ENCODE results near the gene GJD2.

Gene GJD2

DNA sequence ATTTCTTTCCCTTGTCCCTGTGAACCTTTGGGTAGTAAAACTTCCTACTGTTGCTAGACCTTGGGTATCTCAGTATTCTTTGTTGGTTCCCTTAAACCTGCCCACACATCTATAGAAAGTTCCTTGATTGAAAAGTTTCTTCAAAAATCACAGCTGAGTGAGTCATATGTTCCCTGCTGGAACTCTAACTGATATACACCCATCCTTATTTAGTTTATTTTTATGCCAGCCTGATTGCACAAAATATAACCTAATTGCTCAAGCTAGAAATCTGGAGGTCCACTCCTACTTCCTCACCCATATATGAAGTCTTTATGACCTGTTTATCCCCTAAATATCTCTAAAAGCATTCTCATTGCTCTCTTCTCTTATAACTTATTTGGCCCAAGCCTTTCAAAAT, 13.7 kb upstream of the GJD2 start (continued):
- TF ChIP-seq, protein P1, sequence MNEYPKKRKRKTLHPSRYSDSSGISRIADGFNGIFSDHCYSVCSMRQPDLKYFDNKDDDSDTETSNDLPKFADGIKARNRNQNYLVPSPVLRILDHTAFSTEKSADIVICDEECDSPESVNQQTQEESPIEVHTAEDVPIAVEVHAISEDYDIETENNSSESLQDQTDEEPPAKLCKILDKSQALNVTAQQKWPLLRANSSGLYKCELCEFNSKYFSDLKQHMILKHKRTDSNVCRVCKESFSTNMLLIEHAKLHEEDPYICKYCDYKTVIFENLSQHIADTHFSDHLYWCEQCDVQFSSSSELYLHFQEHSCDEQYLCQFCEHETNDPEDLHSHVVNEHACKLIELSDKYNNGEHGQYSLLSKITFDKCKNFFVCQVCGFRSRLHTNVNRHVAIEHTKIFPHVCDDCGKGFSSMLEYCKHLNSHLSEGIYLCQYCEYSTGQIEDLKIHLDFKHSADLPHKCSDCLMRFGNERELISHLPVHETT (tag by site-specific recombination; IDR thresholded peaks at IDR 0.05): no peak
- no peak for TF ChIP-seq YY1 (tag by site-specific recombination; IDR thresholded peaks at IDR 0.05)
- no peak for TF ChIP-seq ZNF391 (tag by site-specific recombination; IDR thresholded peaks at IDR 0.05; ENCODE audit: borderline replicate concordance, low read depth)

DNA sequence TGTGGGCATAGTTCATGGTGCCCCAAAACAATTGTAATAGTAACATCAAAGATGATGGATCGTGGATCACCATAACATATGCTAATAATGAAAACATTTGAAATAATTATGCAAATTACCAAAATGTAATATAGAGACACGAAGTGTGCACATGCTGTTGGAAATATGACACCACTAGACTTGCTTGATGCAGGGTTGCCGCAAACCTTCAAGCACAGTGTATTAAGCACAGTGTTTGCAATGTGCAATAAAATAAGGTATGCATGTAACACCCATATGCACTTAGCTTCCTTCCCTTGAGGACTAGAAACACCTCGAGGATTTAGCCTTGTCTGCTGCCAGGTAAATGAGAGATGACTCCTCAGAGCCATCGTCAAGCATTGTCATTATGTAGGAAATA, 10.9 kb upstream of the GJD2 start:
- TF ChIP-seq ZNF202 (tag by site-specific recombination; IDR thresholded peaks at IDR 0.05; ENCODE audit: borderline replicate concordance): no peak
- TF ChIP-seq ZNF248 (tag by site-specific recombination; IDR thresholded peaks at IDR 0.05): no peak
- no peak for TF ChIP-seq EGR2 (tag by site-specific recombination; IDR thresholded peaks at IDR 0.05; ENCODE audit: low read depth)
- TF ChIP-seq KLF7 (tag by site-specific recombination; IDR thresholded peaks at IDR 0.05; ENCODE audit: borderline replicate concordance): no peak
- TF ChIP-seq ZNF175 (tag by site-specific recombination; IDR thresholded peaks at IDR 0.05): no peak
- H3K4me1 ChIP-seq (ENCODE audit: control insufficient read depth, insufficient read depth, low read length): no peaks in the 10 kb centered on the region

DNA sequence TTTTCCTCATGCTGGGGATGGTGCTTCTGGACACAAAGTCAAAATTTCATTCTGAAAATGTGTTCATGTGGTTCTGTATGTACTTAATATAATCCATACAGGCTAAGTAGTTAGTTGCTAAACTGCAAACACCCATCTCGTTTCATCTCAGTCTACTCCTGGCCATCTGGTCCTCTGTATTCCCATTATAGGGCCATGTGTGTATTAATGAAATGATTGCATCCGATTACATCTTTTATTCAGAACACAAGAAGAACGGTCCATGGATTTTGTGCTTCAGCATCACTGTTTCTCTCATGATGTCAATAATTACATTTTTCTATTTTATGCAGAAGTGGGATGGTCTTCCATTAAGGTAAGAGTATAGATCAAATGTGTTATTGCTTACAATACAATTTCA, 6.1 kb upstream of the GJD2 start:
- CTCF ChIA-PET: no interaction called here
- Histone ChIP-seq H3K36me3 (ENCODE audit: control insufficient read depth in 2 of 2, insufficient read depth in 1 of 2, low read length in 2 of 2) (no peaks in the 10 kb centered on the region), H3K27ac (ENCODE audit: extremely low read depth, low read depth, low read length) (no peak overlapping the region), H3K4me1 (ENCODE audit: control insufficient read depth, insufficient read depth, low read length) (no peaks in the 10 kb centered on the region), H3K9me3 (ENCODE audit: control insufficient read depth, insufficient read depth, low read depth, low read length) (no peaks in the 10 kb centered on the region), H3K4me3 (ENCODE audit: low read depth, low read length) (no peak overlapping the region)
- POLR2A ChIA-PET: no interaction called here
- TF ChIP-seq ZBTB7A (tag by site-specific recombination; IDR thresholded peaks at IDR 0.05; ENCODE audit: low read depth): no peak
- TF ChIP-seq ZNF792 (tag by site-specific recombination; IDR thresholded peaks at IDR 0.05): no peak
- TF ChIP-seq, protein P2, sequence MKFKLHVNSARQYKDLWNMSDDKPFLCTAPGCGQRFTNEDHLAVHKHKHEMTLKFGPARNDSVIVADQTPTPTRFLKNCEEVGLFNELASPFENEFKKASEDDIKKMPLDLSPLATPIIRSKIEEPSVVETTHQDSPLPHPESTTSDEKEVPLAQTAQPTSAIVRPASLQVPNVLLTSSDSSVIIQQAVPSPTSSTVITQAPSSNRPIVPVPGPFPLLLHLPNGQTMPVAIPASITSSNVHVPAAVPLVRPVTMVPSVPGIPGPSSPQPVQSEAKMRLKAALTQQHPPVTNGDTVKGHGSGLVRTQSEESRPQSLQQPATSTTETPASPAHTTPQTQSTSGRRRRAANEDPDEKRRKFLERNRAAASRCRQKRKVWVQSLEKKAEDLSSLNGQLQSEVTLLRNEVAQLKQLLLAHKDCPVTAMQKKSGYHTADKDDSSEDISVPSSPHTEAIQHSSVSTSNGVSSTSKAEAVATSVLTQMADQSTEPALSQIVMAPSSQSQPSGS (tag by site-specific recombination; IDR thresholded peaks at IDR 0.05; ENCODE audit: low read depth): no peak
- no peak for TF ChIP-seq ZNF391 (tag by site-specific recombination; IDR thresholded peaks at IDR 0.05; ENCODE audit: borderline replicate concordance, low read depth)
- TF ChIP-seq ZNF350 (tag by site-specific recombination; IDR thresholded peaks at IDR 0.05): no peak
- TF ChIP-seq, protein P1 (tag by site-specific recombination; IDR thresholded peaks at IDR 0.05): no peak
- TF ChIP-seq ZNF132 (tag by site-specific recombination; IDR thresholded peaks at IDR 0.05; ENCODE audit: borderline replicate concordance): no peak
- no peak for TF ChIP-seq ZNF266 (tag by site-specific recombination; IDR thresholded peaks at IDR 0.05; ENCODE audit: low read depth)
- TF ChIP-seq, protein P3, sequence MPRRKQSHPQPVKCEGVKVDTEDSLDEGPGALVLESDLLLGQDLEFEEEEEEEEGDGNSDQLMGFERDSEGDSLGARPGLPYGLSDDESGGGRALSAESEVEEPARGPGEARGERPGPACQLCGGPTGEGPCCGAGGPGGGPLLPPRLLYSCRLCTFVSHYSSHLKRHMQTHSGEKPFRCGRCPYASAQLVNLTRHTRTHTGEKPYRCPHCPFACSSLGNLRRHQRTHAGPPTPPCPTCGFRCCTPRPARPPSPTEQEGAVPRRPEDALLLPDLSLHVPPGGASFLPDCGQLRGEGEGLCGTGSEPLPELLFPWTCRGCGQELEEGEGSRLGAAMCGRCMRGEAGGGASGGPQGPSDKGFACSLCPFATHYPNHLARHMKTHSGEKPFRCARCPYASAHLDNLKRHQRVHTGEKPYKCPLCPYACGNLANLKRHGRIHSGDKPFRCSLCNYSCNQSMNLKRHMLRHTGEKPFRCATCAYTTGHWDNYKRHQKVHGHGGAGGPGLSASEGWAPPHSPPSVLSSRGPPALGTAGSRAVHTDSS (tag by site-specific recombination; IDR thresholded peaks at IDR 0.05): no peak
- TF ChIP-seq ZNF558 (tag by site-specific recombination; IDR thresholded peaks at IDR 0.05): no peak
- no peak for TF ChIP-seq ZNF843 (tag by site-specific recombination; IDR thresholded peaks at IDR 0.05)
- TF ChIP-seq ZNF624 (tag by site-specific recombination; IDR thresholded peaks at IDR 0.05): no peak
- TF ChIP-seq, protein P4, sequence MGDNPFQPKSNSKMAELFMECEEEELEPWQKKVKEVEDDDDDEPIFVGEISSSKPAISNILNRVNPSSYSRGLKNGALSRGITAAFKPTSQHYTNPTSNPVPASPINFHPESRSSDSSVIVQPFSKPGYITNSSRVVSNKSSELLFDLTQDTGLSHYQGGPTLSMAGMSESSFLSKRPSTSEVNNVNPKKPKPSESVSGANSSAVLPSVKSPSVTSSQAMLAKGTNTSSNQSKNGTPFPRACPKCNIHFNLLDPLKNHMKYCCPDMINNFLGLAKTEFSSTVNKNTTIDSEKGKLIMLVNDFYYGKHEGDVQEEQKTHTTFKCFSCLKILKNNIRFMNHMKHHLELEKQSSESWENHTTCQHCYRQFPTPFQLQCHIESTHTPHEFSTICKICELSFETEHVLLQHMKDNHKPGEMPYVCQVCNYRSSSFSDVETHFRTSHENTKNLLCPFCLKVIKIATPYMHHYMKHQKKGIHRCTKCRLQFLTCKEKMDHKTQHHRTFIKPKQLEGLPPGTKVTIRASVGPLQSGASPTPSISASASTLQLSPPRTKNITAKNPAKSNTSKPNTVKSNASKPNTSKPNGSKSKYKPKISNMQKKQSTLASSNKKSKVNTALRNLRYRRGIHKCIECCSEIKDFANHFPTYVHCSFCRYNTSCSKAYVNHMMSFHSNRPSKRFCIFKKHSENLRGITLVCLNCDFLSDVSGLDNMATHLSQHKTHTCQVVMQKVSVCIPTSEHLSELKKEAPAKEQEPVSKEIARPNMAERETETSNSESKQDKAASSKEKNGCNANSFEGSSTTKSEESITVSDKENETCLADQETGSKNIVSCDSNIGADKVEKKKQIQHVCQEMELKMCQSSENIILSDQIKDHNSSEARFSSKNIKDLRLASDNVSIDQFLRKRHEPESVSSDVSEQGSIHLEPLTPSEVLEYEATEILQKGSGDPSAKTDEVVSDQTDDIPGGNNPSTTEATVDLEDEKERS (tag by site-specific recombination; IDR thresholded peaks at IDR 0.05): no peak
- TF ChIP-seq, protein P5, sequence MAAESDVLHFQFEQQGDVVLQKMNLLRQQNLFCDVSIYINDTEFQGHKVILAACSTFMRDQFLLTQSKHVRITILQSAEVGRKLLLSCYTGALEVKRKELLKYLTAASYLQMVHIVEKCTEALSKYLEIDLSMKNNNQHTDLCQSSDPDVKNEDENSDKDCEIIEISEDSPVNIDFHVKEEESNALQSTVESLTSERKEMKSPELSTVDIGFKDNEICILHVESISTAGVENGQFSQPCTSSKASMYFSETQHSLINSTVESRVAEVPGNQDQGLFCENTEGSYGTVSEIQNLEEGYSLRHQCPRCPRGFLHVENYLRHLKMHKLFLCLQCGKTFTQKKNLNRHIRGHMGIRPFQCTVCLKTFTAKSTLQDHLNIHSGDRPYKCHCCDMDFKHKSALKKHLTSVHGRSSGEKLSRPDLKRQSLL (tag by site-specific recombination; IDR thresholded peaks at IDR 0.05): no peak
- no peak for TF ChIP-seq ZNF658 (tag by site-specific recombination; IDR thresholded peaks at IDR 0.05)
- no peak for TF ChIP-seq ZNF521 (tag by site-specific recombination; IDR thresholded peaks at IDR 0.05)
- no peak for TF ChIP-seq ZNF426 (tag by site-specific recombination; IDR thresholded peaks at IDR 0.05)
- TF ChIP-seq ZNF416 (tag by site-specific recombination; IDR thresholded peaks at IDR 0.05): no peak

More for the DNA sequence above, 10.9 kb upstream of the GJD2 start:
- Histone ChIP-seq H3K27ac (ENCODE audit: extremely low read depth, low read depth, low read length) (no peak overlapping the region), H3K4me3 (ENCODE audit: low read depth, low read length) (no peak overlapping the region), H3K9me3 (ENCODE audit: control insufficient read depth, insufficient read depth, low read depth, low read length) (no peaks in the 10 kb centered on the region), H3K36me3 (ENCODE audit: control insufficient read depth in 2 of 2, insufficient read depth in 1 of 2, low read length in 2 of 2) (no peaks in the 10 kb centered on the region)
- ChIA-PET POLR2A (no interaction called here), CTCF (no interaction called here)

Measured in HEK293 (cell line).